OCI-LY7 (cell line): ENCODE results near the gene CAMK2N2.

Experiments used
- CTCF ChIP-seq: fragments of 200-600 bp; sonication (generic); conservative IDR thresholded peaks from 2 replicates; pipeline ENCODE4 v1.5.1; 2014; ENCODE audit warnings: mild to moderate bottlenecking, antibody characterized with exemption, low read length, moderate library complexity, mixed read lengths
- EZH2phosphoT487 ChIP-seq: fragments of 200-600 bp; sonication (generic); IDR thresholded peaks from 2 replicates; pipeline ENCODE4 v1.6.1; 2018; ENCODE audit warnings: low read depth, borderline replicate concordance, mild to moderate bottlenecking, mixed run types, antibody characterized with exemption, low read length, moderate library complexity, mixed read lengths

- TF ChIP-seq CTCF = no peak
- TF ChIP-seq EZH2phosphoT487 = no peak
Observed at GRCh38 chr3:184236033-184236410, 25.3 kb downstream of the CAMK2N2 start.
